ENCODE data around the gene SDHD. TPM values are rescaled to one million over a fixed set of nuclear protein-coding genes. Genes with fewer than 3 reads are reported as not detected.

Gene SDHD
- total and polyA plus RNA-seq, 2 of the 8 experiments (the other 6 are each of a cell fraction or from before 2014, with no cell fraction given), result 96.0 to 181 TPM

GRCh38 chr11:112082729-112083128 lies 3.9 kb upstream of the SDHD start:
- no peak overlapping the region for H3K18ac ChIP-seq (ENCODE audit: extremely low read depth, low read length)
- no peaks in the 10 kb centered on the region for H3K27me3 ChIP-seq (replicated peaks in 1 of 4; ENCODE audit: control insufficient read depth in 3 of 4, extremely low read depth in 1 of 4, insufficient read depth in 3 of 4, low read length in 3 of 4)
- peaks cover 12 to 64% (median 41%) of the 10 kb centered on the region in 4 experiments for H3K36me3 ChIP-seq (ENCODE audit: control insufficient read depth in 2 of 4, insufficient read depth in 4 of 4, low read length in 3 of 4)
- no peak overlapping the region for H3K56ac ChIP-seq (replicated peaks; ENCODE audit: insufficient read length, low read depth, low read length)
- H3K23ac ChIP-seq (ENCODE audit: insufficient read length), result no peak overlapping the region
- no peak overlapping the region for H2BK5ac ChIP-seq (ENCODE audit: low read depth, low read length)
- H4K8ac ChIP-seq (ENCODE audit: extremely low read depth, insufficient read depth, low read length), result no peak overlapping the region
- H2AK5ac ChIP-seq (ENCODE audit: low read depth, low read length), result no peak overlapping the region
- H2BK15ac ChIP-seq (ENCODE audit: low read length), result no peak overlapping the region
- no peak overlapping the region for H4K5ac ChIP-seq (ENCODE audit: insufficient read length, low read depth, low read length)
- POLR2A ChIA-PET (ENCODE audit: partially characterized antibody), result interaction anchor here (0.7 to 1.0 kb wide), 3 partner anchors 19 to 57 kb away, joined by 3 read pairs; partner anchors contain the start of gene DLAT
- H3K4me2 ChIP-seq (ENCODE audit: insufficient read depth in 1 of 2, low read depth in 2 of 2, low read length in 2 of 2), result no peak overlapping the region
- WGBS, 2 experiments (ENCODE audit: extremely low coverage in 1 of 2, insufficient coverage in 1 of 2, insufficient read length in 1 of 2, insufficient replicate concordance in 2 of 2, low coverage in 1 of 2, low lambda C conversion rate in 2 of 2, missing lambda C conversion rate in 1 of 2), result 85% methylated on average over 4 of the region's 4 CpGs; no CpG with 5 or more reads in 1 of the 2 experiments
- H3K14ac ChIP-seq (ENCODE audit: insufficient read length), result no peak overlapping the region
- H3K9ac ChIP-seq (replicated peaks in 1 of 4; ENCODE audit: extremely low read depth in 1 of 4, low read depth in 3 of 4, low read length in 3 of 4), result no peak overlapping the region
- FAIRE-seq, result no peak
- no peaks in the 10 kb centered on the region for H3K9me3 ChIP-seq (ENCODE audit: insufficient read depth in 2 of 2, low read depth in 1 of 2, low read length in 1 of 2)
- peaks cover 10% of the 10 kb centered on the region; the same call in 1 of the 2 replicates for H3K79me1 ChIP-seq (ENCODE audit: low read depth, low read length)
- H4K91ac ChIP-seq (replicated peaks; ENCODE audit: insufficient read length, low read length), result no peak overlapping the region
- H3K23me2 ChIP-seq (ENCODE audit: low read depth, low read length), result peaks cover 9% of the 10 kb centered on the region; the same call in 1 of the 2 replicates
- no peak overlapping the region for H2BK20ac ChIP-seq (ENCODE audit: low read length)
- no peaks in the 10 kb centered on the region for H4K20me1 ChIP-seq (replicated peaks in 1 of 2; ENCODE audit: control insufficient read depth in 1 of 2, insufficient read depth in 2 of 2, low read length in 2 of 2)
- no peak overlapping the region for H2BK12ac ChIP-seq (ENCODE audit: low read depth, low read length)
- peaks cover 3 to 27% of the 10 kb centered on the region in 2 experiments for H3K79me2 ChIP-seq (ENCODE audit: control insufficient read depth in 1 of 2, insufficient read depth in 2 of 2, low read length in 2 of 2)
- no peak overlapping the region for H3K4me3 ChIP-seq (ENCODE audit: extremely low read depth in 1 of 4, insufficient read depth in 2 of 4, low read depth in 3 of 4, low read length in 4 of 4)
- DNase-seq (ENCODE audit: low read depth in 1 of 2, low spot score in 2 of 2), result no peak
- H3K4ac ChIP-seq (replicated peaks; ENCODE audit: insufficient read length, low read depth, low read length), result no peak overlapping the region
- H3K4me1 ChIP-seq (replicated peaks in 1 of 4; ENCODE audit: control insufficient read depth in 3 of 4, insufficient read depth in 4 of 4, low read length in 3 of 4), result peaks cover 0 to 1% (median 0%) of the 10 kb centered on the region in 4 experiments; a peak in 3 of 7 replicates
- H2AFZ ChIP-seq (ENCODE audit: low read length), result no peak overlapping the region
- CTCF ChIA-PET (ENCODE audit: partially characterized antibody), result no interaction called here
- H3K27ac ChIP-seq (ENCODE audit: low read depth, low read length), result no peak overlapping the region
- H2BK120ac ChIP-seq (replicated peaks; ENCODE audit: low read depth, low read length), result no peak overlapping the region
- no peak for TF ChIP-seq TEAD4 (IDR thresholded peaks at IDR 0.05; ENCODE audit: low read depth, low read length)
- TF ChIP-seq RNF2 (IDR thresholded peaks at IDR 0.05; ENCODE audit: borderline replicate concordance, low read depth, low read length, missing control alignments, poor library complexity, severe bottlenecking), result no peak
- no peak for TF ChIP-seq GTF2F1 (IDR thresholded peaks at IDR 0.05; ENCODE audit: borderline replicate concordance, low read depth, low read length)
- no peak for TF ChIP-seq NRF1 (IDR thresholded peaks at IDR 0.05; ENCODE audit: low read depth, low read length)
- no peak for TF ChIP-seq KDM4A (IDR thresholded peaks at IDR 0.05; ENCODE audit: low read depth, low read length, severe bottlenecking)
- TF ChIP-seq EGR1 (IDR thresholded peaks at IDR 0.05; ENCODE audit: borderline replicate concordance, low read depth, low read length), result no peak
- TF ChIP-seq TBP (IDR thresholded peaks at IDR 0.05; ENCODE audit: low read depth, low read length), result no peak
- TF ChIP-seq JUND (IDR thresholded peaks at IDR 0.05; ENCODE audit: low read length), result no peak
- TF ChIP-seq ZNF274 (IDR thresholded peaks at IDR 0.05; ENCODE audit: borderline replicate concordance, extremely low read depth, low read length), result no peak
- no peak for TF ChIP-seq HDAC2 (IDR thresholded peaks at IDR 0.05; ENCODE audit: borderline replicate concordance in 1 of 2, low read depth in 2 of 2, low read length in 2 of 2)
- TF ChIP-seq SP4 (IDR thresholded peaks at IDR 0.05; ENCODE audit: low read length), result no peak
- no peak for TF ChIP-seq NANOG (IDR thresholded peaks at IDR 0.05; ENCODE audit: insufficient read depth, low read depth, low read length, poor library complexity, severe bottlenecking)
- no peak for TF ChIP-seq RXRA (IDR thresholded peaks at IDR 0.05; ENCODE audit: insufficient read depth, low read depth, low read length)
- no peak for TF ChIP-seq TAF7 (optimal IDR thresholded peaks at IDR 0.05; ENCODE audit: borderline replicate concordance, low read depth, low read length)

Measured in H1 (cell line).